Measurements from ENCODE around the gene TSPAN32.

DNA sequence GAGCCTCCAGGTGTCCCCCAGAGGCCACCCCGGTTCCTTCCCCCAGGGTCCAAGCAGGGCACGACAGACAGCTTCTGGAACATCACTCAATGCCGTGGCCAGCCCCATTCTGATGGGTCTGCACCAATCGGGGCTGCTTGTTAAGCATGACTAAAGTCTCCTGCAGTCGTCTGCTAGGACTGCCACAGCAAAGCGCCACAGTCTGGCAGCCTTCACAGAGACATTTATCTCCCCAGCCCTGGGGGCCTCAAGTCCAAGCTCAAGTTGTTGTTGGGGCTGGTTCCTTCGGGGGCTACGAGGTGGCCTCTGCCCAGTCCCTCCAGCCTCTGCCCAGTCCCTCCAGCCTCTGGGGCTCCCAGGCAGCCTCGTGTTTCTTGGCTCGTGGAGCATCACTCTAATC is 61.3 kb downstream of the TSPAN32 start:
- no peak for TF ChIP-seq POLR2A (IDR thresholded peaks at IDR 0.05; ENCODE audit: low read depth, low read length)
- TF ChIP-seq, protein P1, sequence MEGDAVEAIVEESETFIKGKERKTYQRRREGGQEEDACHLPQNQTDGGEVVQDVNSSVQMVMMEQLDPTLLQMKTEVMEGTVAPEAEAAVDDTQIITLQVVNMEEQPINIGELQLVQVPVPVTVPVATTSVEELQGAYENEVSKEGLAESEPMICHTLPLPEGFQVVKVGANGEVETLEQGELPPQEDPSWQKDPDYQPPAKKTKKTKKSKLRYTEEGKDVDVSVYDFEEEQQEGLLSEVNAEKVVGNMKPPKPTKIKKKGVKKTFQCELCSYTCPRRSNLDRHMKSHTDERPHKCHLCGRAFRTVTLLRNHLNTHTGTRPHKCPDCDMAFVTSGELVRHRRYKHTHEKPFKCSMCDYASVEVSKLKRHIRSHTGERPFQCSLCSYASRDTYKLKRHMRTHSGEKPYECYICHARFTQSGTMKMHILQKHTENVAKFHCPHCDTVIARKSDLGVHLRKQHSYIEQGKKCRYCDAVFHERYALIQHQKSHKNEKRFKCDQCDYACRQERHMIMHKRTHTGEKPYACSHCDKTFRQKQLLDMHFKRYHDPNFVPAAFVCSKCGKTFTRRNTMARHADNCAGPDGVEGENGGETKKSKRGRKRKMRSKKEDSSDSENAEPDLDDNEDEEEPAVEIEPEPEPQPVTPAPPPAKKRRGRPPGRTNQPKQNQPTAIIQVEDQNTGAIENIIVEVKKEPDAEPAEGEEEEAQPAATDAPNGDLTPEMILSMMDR (IDR thresholded peaks at IDR 0.05; ENCODE audit: extremely low read depth in 1 of 2, insufficient read depth in 1 of 2, low read depth in 1 of 2, low read length in 2 of 2), result no peak
- TF ChIP-seq, protein P2, sequence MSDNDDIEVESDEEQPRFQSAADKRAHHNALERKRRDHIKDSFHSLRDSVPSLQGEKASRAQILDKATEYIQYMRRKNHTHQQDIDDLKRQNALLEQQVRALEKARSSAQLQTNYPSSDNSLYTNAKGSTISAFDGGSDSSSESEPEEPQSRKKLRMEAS (IDR thresholded peaks at IDR 0.05; ENCODE audit: insufficient read depth, insufficient read length), result no peak
- TF ChIP-seq POLR2AphosphoS5 (IDR thresholded peaks at IDR 0.05; ENCODE audit: insufficient read depth, low read depth, low read length), result no peak
- no peak for TF ChIP-seq EZH2 (IDR thresholded peaks at IDR 0.05; ENCODE audit: borderline replicate concordance, low read depth, low read length, severe bottlenecking)
- TF ChIP-seq JUN (IDR thresholded peaks at IDR 0.05; ENCODE audit: borderline replicate concordance, insufficient read depth, insufficient read length, low read depth), result no peak
- no peak for TF ChIP-seq GATA2 (IDR thresholded peaks at IDR 0.05; ENCODE audit: insufficient read depth, insufficient read length, low read depth, low read length)
- TF ChIP-seq MYC (IDR thresholded peaks at IDR 0.05; ENCODE audit: low read depth, low read length), result no peak

Measured in endothelial cell of umbilical vein (primary cell).